CD4-positive, alpha-beta T cell treated with Interleukin-12 subunit alpha and Interleukin-12 subunit beta, for 1 hour (primary cell): ENCODE measurements around the gene RAI14.

Experiments
- DNase-seq: peaks from one replicate; pipeline ENCODE4 v3.0.0-alpha.2; 2020

The RAI14 gene

DNA sequence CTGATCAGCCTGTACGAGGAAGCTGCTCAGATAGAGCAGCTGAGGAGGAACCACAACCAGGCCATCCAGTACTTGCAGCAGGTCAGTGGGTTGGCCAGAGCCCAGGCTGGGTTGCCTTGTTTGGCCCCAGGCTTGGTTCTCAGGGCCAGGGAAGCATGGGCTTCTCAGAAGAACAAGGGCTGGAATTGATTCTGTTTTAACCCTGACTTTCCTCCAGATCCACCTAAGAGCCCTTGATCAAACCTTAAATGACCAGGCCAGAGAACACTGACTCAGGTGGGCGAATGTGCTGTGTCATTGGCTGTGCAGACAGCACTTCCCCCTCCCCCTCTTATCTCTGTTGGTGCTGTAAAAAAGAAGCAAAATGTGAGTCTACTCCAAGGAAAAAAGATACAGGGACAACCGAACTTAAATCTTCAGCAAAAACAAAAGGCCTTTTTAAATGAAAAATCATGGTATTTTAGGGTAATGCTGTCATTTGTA lies 210.9 kb downstream of the RAI14 start:
- no peak for DNase-seq

DNA sequence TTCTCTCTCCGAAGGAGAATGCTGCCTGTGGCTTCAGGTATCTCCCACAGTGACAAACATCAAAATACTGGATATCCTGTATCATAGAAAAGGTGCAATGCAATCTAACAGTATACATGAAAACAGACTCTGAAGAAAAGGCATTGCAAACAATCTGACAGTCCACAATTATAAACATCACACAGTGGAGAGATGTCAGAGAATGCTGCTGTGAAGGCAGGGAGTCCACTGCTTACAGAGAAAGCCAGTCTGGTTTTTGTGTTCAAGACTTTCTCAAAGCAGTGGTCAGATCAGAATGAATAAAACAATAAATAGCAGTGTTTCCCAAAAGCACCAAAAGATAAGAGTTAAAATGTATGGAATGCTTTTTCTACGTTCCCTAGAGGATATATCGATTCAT lies 211.5 kb downstream of the RAI14 start:
- no peak for DNase-seq

DNA sequence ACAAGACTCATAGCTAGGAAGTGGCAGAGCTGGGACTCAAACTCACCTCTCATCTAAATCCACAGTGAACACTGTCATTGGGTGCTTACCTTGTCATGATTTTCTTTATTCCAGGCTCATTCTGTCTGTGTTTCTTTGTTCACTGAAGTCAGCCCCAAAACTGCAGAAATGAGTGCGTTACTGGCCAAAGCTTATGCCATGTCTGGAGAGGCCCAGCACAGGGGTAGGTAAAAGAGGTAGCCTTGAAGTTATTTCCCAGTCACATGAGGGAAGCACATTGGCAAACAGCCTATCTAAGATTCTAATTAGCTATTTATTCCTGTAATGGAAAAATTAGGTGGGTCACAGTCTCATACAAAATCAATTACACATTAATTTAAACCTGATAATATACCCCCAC lies 212.7 kb downstream of the RAI14 start:
- DNase-seq: no peak

DNA sequence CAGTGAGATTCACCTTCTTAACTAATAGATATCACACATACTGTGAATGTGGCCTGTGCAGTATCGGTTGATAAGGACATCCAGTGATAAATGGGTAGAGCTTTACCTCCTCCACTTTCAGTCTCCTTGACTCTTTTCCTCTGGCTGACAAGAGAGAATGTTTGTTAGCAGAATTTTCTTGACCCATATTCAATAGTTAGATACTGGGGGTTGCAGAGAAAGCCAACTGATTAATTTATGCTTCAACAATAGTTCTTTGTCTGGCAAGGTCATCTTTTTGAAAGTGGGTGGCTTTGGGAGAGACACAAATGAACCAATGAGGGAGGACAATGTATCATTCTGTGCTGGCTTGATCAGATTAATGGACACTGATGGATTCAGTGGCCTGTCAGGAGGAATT lies 213.1 kb downstream of the RAI14 start:
- no peak for DNase-seq

DNA sequence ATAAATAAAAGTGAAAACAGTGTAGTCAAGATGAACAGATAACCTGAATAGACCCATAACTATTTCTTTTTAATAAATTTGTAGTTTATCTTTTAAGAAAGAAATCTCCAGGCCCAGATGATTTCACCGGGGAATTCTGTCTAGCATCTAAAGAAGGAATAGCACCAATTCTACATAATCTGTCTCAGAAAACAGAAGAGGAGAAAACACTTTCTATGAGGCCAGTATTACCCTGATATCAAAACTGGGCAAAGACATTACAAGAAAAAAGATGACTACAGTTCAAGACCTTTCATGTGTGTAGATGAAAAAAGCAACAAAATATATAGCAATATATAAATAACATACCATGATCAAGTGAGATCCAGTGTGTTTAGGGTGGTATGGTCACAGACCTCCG lies 214.3 kb downstream of the RAI14 start:
- DNase-seq: no peak

DNA sequence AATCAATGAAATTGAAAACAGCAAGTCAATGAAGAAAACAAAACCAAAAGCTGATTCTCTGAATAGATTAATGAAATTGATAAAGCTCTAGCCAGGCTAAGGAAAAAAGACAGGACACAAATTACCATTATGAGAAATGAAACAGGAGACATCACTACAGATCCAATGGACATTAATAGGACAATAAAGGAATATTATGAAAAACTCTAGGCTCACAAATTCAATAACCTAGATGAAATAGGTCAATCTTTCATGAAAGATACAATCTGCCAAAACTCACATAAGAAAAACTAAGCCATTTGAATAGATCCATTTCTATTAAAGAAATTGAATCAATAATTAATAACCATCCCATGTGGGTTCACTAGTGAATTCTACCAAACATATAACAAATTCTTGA lies 220.1 kb downstream of the RAI14 start:
- DNase-seq: no peak

DNA sequence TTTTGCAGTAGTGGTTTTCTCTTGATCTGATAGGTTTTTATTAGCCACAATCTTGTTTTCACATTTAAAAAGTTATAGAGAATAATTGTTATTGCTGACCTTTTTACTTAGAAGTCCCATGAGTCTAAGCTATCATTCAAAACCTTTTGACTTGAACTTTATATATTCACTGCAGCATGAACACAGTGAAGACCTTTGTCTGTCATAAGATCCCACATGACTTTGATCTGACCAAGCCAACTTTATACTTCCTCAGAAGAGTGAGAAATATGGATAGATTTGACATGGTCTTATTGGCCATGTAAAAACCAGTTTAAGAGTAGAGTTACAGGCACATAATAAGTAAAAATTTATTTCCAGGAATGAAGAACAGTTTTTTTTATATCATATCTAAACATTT lies 225.1 kb downstream of the RAI14 start:
- DNase-seq: no peak
